Stimulated activated CD4-positive, alpha-beta T cell treated with anti-CD3 and anti-CD28 coated beads, Interleukin-15, amount 100 ng/mL, for 48 hours (primary cell): ENCODE measurements around the gene PLPPR2.
"Not testable (repeated sequence)": the region's sequence is repeated elsewhere in the genome, so short reads cannot be mapped to it uniquely, and the experiment has no call there.

Source experiments
- DNase-seq, 2 donors: peaks; one replicate each; pipeline ENCODE4 v3.0.0-alpha.2; 2020; ENCODE audit warnings: low read depth in 2 of 2

The PLPPR2 gene, protein sequence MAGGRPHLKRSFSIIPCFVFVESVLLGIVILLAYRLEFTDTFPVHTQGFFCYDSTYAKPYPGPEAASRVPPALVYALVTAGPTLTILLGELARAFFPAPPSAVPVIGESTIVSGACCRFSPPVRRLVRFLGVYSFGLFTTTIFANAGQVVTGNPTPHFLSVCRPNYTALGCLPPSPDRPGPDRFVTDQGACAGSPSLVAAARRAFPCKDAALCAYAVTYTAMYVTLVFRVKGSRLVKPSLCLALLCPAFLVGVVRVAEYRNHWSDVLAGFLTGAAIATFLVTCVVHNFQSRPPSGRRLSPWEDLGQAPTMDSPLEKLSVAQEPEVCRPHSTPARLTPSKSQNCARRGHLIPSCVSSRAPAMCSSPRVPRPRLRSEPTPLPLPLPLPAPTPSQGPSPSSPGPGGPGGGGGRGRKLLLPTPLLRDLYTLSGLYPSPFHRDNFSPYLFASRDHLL

DNA sequence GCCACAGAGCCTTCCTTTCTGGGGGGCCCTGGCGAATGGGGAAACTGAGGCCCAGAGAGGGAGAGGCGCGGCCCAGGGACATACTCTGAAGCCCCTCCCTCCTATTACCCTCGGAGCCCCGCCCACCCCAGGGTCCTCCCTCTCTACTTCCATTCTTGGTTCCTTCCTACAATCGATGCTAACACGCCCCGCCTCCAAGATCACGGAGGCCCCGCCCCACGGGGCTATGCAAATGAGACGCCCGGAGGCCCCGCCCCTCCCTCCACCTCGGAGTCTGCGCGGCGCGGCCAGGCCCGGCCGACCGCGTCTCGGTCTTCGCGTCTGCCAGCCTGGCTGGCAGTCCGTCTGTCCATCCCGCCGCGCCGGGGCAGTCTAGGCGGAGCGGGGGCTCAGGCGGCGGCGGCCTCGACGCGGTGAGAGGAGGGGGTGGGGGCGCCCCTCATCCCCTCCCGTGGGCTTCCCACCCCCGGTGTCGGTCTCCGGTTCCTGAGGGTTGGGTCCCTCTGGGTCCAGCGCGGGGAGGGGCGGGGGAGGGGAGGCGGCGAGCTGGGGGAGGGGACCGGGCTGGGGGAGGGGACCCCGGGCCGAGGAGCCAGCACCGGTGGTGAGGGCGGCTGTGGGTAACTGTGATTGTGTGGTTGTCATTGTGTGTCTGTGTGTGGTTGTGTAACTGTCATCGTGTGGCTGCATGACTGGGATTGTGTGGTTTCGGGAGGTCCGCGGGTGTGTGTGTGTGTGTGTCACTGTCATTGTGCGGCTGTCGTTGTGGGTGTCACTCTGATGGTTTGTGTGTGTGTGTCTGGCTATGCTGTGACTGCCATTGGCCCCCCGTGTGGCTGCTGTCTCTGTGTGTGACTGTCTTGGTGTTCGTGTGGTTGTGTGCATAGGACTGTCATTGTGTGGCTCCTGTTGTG, at the start of gene PLPPR2:
PLPPR2 (plus strand) TSS at position 273 of the 914 bp plus-strand sequence. CDS start 2,242 bp downstream, outside the sequence.
- peak; percentile 76 to 86 for DNase-seq

- DNase-seq: no peak
These were observed 48.9 kb upstream of the PLPPR2 start for GRCh38 chr19:11306337-11306736.

GRCh38 chr19:11320278-11320995, 34.8 kb upstream of the PLPPR2 start:
- not testable (repeated sequence) for DNase-seq

DNA sequence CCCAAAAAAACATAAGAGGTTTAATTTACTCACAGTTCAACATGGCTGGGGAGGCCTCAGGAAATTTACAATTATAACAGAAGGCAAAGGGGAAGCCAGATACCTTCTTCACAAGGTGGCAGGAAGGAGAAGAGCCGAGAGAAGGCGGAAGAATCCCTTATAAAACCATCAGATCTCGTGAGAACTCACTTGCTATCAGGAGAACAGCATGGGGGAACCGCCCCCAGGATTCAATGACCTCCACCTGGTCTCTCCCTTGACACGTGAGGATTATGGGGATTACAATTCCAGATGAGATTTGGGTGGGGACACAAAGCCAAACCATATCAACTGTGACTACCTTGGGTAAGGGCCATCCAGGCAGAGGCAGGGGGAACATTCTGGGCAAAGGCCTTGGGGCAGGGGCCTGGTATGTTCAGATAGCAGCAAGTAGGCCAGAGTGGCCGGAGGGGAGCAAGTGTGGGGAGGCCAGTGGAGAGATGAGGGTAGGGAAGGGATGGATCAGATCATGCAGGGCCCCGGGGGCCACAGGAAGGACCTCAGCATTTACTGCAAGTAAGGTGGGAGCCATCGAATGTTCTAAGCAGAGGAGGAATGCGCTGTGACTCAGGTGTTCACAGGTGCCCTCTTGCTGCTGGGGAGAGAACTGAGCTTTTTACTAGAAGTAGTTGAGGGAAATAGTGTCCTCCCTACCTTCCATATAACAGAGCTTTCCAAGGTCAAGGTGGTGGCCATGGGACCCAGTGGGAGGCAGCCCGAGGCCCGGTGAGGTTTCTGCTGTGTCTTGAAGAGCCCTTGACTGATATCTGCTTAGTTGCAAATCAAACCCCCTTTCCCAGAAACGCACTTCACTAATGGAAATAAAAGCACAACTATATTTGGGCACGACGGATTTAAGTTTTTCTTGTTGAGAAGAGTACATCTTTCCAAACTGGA, 33.8 kb upstream of the PLPPR2 start:
- no peak for DNase-seq

- no peak for DNase-seq
These were observed 32.8 kb upstream of the PLPPR2 start for GRCh38 chr19:11322269-11323024.

- DNase-seq: no peak
These were observed 31.6 kb upstream of the PLPPR2 start for GRCh38 chr19:11323601-11324078.

- DNase-seq: no peak
These were observed 31.1 kb upstream of the PLPPR2 start for GRCh38 chr19:11324079-11324661.

DNA sequence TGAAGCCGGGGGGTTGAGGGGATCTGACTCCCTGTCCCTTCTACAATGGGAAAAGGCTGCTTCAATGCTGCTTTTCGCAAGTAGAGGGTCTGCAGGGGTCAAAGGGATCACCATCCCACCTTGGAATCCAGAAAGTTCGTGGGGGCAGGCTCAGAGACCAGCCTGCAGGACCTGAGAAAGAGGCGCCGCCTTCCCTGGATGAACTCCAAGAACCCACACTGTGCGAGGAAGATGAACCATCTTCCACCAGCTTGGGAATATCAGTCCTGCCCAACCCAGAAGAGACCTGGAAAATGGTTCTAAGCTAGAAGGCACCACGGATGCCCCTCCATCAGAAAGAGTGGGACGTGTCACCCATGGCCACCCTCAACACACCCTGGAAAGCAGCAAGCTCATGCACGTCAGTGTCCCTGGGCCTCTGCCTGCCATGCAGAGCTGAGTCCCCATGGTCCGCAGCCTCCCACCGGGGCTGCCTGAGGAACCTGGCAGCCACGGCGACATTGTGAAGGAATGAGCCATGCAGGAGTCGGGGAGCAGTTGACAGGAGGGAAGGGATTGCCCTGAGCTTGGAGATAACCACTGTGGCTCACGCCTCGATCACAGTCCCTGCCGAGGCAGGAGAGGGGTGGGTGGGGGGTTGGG, 30.4 kb upstream of the PLPPR2 start:
- no peak for DNase-seq

DNA sequence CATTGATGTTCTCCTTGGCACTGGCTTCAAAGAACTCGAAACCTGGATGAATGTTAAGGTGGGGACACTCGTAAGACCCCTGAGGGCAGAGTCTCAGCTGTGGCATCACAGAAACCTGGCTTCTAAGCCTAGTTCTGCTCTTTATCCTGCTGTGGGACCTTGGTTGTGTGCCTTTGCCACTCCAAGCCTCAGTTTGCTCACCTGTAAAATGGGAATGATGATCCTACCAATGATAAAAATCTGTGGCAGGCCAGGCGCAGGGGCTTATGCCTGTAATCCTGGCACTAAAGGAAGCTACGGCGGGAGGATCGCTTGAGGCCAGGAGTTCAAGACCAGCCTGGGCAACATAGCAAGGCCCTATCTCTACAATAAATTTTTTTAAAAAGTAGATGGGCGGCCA, 29.7 kb upstream of the PLPPR2 start:
- DNase-seq: no peak

DNA sequence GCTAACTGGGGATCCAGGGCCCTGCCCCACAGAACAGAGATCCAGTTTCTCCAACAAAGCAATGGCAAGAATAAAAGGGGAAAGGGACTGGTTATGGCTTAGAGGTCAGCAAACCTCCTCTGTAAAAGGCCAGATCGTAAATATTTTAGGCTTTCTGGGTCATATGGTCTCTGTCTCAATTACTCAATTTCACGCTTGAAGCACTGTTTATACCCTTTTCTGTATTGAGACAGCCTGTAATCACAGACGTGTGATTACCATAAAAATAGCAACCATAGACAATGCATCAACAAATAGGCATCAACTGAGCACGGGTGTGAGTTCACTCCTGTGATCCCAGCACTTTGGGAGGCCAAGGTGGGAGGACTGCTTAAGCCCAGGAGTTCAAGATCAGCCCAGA, 25.1 kb upstream of the PLPPR2 start:
- DNase-seq: no peak

DNA sequence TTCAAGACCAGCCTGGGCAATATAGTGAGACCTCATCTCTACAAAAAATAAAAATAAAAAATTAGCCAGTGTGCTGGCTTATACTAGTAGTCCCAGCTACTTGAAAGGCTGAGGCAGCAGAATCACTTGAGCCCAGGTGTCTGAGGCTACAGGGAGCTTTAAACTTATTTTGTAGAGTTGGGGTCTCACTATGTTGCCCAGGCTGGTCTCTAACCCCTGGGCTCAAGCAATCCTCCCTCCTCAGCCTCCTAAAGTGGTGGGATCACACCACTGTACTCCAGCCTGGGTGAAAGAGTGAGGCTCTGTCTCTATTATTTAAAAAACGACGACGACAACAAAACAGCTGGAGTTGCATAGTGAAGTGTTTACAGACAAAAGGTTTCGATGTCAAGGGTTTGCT, 23.7 kb upstream of the PLPPR2 start:
- DNase-seq: no peak

DNA sequence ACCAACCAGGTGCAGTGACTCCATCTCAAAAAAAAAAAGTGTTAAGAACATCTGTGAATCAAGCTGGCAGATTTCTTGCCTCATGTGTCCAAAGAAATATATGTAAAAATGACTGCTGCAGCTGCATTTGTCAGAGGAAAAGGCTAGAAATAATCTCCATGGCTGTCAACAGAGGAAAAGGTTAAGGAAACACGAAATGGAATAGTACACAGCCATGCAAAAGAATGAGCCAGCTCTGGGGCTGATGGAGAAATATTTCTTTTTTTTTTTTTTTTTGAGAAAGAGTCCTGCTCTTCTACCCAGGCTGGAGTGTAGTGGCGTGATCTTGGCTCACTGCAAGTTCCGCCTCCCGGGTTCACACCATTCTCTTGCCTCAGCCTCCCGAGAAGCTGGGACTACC, 22.4 kb upstream of the PLPPR2 start:
- no peak for DNase-seq

GRCh38 chr19:11333838-11334237, 21.4 kb upstream of the PLPPR2 start:
- not testable (repeated sequence) for DNase-seq

DNA sequence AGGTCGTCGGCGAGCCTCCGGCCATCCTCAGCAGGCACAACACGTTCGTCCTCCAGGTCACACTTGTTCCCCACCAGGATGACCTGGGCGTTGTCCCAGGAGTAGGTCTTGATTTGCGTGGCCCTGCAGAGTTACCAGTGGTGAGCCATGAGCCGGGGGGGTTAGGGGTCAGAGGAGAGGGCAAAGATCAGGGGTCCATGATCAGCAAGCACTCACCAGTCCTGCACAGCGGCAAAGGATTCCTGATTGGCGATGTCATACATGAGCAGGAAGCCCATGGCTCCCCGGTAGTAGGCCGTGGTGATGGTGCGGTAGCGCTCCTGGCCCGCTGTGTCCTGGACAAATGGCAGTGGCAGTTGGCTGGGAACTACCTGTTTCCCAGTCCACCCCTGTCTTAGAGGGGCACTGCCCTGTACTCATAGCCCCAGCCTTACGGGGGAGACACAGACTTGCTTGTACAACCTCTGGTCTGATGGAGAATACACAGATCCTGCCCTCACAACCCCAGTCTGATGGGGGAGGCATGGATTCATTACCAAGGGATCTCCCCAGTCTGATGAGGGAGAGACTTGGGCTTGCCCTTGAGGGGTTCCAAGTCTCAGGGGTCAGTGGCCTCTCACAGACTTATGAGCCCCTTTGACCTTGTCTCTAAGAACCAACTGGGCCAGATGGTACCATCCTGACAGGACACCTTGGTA, 19.6 kb upstream of the PLPPR2 start:
- no peak for DNase-seq

DNA sequence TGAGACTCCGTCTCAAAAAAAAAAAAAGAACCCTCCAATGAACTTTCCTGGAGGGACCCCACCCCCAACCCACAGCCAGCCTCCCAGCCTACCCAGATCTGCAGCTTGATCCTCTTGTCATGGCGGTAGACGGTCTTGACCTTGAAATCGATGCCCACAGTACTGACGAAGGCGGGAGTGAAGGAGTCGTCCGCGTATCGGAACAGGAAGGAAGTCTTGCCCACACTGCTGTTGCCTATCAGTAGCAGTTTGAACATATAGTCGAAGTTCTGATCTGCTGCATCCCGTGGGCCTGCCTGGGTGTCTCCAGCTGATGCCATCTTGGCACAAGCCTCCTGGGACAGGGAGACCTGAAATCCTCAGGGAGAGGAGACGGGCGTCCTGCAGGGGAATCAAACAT, 18.2 kb upstream of the PLPPR2 start:
- DNase-seq: no peak

DNA sequence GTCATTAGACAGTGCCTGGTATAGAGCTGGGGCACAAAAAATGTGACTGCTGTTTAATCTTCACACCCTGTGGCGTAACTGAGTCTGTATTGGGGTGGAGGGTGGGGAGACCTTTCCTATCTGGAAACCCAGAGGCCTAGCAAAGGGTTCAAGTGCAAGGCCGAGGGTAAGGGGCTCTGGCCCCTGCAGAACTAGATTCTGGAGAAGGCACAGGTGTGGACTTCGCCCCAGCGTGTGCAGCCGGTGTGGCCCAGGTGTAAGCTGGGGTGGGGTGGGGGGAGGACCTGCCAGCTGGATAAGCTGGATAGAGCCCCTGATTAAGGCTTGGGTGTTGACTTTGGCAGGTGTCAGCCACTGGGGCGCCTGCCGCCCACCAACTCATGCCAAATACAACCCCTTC, 17.1 kb upstream of the PLPPR2 start:
- no peak for DNase-seq

GRCh38 chr19:11338569-11339253, 16.5 kb upstream of the PLPPR2 start:
- DNase-seq: no peak
